ENCODE measurements around the gene ZNF697. TPM values are rescaled to one million over a fixed set of nuclear protein-coding genes. Genes with fewer than 3 reads are reported as not detected.

The ZNF697 gene
- total and polyA plus RNA-seq, 9 of the 15 experiments (the other 6 are each of a cell fraction or from before 2014, with no cell fraction given) = 2.1 to 13.6 (median 8.3) TPM

- TF ChIP-seq HMBOX1 (IDR thresholded peaks at IDR 0.05) = peak; percentile 72
- no peak for TF ChIP-seq KLF10 (CRISPR knock-in tag; IDR thresholded peaks at IDR 0.05)
- TF ChIP-seq TSC22D4 (tag; IDR thresholded peaks at IDR 0.05) = no peak
- TF ChIP-seq HNRNPK (IDR thresholded peaks at IDR 0.05; ENCODE audit: low read depth, low read length, poor library complexity, severe bottlenecking) = no peak
- no peak for TF ChIP-seq TSHZ1 (CRISPR knock-in tag; IDR thresholded peaks at IDR 0.05)
- no peak for TF ChIP-seq CBX1 (IDR thresholded peaks at IDR 0.05; ENCODE audit: low read depth)
- peak; percentile 19; the same call in 1 of the 2 replicates for TF ChIP-seq JUND (IDR thresholded peaks at IDR 0.05; ENCODE audit: borderline replicate concordance, low read depth, low read length)
- TF ChIP-seq JUND (tag; IDR thresholded peaks at IDR 0.05; ENCODE audit: borderline replicate concordance, low read depth, low read length) = no peak; the same call in 2 of the 3 replicates
- TF ChIP-seq ZKSCAN8 (CRISPR knock-in tag; IDR thresholded peaks at IDR 0.05) = 0 out of 2 replicates have a peak, but pooled peaks have one; percentile 54
- no peak for TF ChIP-seq ZNF212 (CRISPR knock-in tag; IDR thresholded peaks at IDR 0.05)
- no peak for TF ChIP-seq ETV1 (tag; conservative IDR thresholded peaks at IDR 0.05; ENCODE audit: low read depth)
- TF ChIP-seq SUPT5H (IDR thresholded peaks at IDR 0.05) = peak; percentile 11; the same call in 1 of the 2 replicates
- TF ChIP-seq, protein P1, sequence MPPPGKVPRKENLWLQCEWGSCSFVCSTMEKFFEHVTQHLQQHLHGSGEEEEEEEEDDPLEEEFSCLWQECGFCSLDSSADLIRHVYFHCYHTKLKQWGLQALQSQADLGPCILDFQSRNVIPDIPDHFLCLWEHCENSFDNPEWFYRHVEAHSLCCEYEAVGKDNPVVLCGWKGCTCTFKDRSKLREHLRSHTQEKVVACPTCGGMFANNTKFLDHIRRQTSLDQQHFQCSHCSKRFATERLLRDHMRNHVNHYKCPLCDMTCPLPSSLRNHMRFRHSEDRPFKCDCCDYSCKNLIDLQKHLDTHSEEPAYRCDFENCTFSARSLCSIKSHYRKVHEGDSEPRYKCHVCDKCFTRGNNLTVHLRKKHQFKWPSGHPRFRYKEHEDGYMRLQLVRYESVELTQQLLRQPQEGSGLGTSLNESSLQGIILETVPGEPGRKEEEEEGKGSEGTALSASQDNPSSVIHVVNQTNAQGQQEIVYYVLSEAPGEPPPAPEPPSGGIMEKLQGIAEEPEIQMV (tag; conservative IDR thresholded peaks at IDR 0.05; ENCODE audit: low read depth) = no peak
- no peak for TF ChIP-seq TRIM24 (IDR thresholded peaks at IDR 0.05)
- no peak for TF ChIP-seq NR4A1 (CRISPR knock-in tag; IDR thresholded peaks at IDR 0.05)
- TF ChIP-seq NR4A1 (tag; IDR thresholded peaks at IDR 0.05) = 0 out of 2 replicates have a peak, but pooled peaks have one; percentile 6
- 0 out of 2 replicates have a peak, but pooled peaks have one; percentile 8 for TF ChIP-seq NR1H2 (CRISPR knock-in tag; IDR thresholded peaks at IDR 0.05)
- 0 out of 2 replicates have a peak, but pooled peaks have one; percentile 37 for TF ChIP-seq MAFK (IDR thresholded peaks at IDR 0.05; ENCODE audit: low read length)
These were observed 1.4 kb downstream of the ZNF697 start (continued) for GRCh38 chr1:119646521-119647227.
